ENCODE measurements around the gene CAMK1D. TPM values are rescaled to one million over a fixed set of nuclear protein-coding genes. Genes with fewer than 3 reads are reported as not detected.

Gene CAMK1D
- total RNA-seq, 1 experiment from 2014 or later: 0.52 TPM

DNA sequence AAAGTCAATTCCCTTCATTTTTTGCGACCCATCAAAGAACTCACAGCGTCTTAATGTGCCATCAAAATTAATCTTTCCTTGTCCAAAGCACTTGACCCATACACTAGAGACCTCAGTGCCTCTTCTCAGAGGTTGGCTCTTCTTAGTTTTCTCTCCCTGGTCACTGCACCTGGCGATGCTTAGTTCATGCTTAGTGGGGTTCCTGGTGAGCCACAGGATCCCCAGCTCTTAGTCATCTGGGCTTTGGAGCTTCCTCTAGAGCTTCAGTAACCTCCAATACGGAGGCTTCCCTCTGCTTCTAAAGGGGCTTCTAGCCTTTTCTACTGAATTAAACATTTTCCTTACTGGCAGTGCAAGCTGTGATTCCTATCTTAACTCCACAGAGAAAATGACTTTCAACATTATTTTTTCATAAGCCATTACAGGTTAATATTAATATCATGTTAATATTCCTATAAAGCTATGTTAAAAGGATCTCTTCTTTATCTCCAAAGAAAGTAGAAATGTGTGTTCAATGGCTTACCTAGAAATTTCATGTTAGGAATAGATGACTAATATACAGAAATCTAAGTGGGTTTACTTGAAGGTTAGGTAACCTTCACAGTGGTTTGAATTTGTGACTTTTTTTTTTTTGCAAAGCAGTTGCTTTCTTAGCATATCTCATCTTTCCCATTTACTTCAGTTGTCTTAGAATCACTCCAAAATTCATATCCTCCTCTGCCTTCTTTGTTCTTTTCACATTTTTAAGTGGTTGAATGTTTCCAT lies 295.2 kb downstream of the CAMK1D start:
- peak; percentile 1 for DNase-seq (ENCODE audit: low read depth)

DNA sequence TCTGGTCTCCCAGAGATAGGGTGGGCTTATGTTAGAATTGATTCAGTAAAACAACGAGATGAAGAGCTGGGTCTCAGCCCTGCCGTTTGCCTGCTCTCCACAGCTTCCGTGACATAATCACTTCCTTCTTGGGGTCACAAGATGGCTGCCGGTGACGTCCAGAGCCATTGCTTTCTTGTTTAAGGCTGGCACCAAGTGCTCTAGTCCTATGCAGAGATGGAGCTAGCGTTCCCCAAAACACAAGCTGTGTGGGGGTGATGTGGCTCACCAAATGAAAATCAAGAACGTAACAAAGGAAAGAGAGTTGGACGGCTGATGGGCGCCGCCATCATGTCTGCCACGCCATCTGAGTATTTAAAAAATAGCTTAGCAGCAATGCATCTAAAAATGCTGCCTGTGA lies 296.1 kb downstream of the CAMK1D start:
- no peak for DNase-seq (ENCODE audit: low read depth)

DNA sequence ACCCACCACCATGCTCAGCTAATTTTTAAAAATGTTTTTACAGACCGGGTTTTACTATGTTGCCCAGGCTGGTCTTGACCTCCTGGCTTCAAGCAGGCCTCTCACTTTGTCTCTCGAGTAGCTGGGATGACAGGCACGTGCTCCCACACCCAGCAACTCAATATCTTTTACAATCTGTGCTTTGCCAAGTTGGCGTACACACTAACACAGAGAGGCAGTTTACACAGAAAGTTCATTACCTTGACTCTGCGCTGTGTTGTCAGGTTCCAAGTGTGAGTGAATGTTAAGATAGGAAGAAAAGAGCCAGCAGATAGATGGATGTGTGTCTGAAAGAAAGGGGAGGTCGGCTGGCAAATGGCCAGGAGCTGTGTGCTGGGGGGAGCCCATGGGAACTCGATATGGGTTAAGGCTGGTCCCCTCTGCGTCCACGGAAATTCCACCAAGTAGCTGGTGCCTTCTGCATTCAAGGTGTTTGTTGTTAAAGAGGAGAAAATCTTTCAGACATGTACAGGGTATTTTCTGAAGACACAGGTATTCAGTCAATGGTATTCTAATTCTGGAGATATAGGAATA lies 299.8 kb downstream of the CAMK1D start:
- DNase-seq (ENCODE audit: low read depth): no peak

DNA sequence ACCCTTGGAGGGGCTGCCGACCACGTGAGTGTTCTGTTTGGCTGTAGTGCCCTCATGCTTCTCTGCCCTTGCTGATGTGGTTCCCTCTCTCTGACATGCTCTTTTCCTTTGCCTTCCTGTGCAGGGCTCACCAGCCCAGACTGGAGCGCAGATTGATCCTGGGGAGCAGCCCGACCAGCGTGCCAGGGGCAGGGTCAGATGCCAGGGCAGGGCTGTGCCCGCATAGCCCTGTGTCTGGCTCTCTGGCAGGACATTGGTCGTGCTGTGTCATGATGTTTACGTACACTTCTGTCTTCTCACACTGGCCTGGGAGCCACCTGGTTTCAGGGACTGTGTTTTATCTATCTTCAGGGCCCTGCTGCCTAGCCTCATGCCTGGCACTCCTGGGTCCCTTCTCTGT lies 300.8 kb downstream of the CAMK1D start:
- DNase-seq (ENCODE audit: low read depth): no peak

DNA sequence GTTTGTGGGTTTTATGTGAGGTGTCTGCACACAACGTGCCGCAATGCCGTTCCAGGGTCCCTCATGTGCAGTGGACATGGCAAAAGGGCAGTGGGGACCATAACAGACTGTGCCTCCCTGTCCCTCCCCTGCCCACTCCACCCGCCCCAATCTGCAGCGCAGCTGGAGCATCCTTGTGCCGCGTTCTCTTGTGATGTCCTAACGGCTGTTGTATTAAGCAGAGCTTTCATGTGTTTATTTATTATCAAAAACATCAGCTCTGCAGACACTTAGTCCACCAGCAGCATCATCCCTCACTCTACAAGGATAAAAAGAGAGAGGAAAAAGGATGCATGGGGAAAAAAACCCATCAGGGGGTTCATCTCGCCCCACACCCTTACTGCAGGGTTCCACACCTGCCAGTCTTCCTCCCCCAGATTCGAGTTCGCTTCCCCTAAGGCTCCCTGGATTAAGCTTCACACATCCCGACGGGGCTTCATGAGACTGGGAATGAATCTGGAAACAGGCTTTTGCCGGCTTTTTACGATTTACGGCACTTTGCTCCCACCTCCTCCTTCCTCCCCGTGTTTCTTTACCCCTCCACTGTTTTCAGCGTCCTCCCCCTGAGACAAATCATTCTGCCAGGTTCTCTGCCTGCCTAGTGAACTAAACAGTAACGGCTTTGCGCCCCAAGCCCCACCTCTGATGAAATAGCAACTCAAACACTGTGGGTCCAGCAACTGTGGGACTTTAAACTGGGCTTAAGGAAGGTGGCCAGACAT lies 301.4 kb downstream of the CAMK1D start:
- DNase-seq (ENCODE audit: low read depth): no peak

DNA sequence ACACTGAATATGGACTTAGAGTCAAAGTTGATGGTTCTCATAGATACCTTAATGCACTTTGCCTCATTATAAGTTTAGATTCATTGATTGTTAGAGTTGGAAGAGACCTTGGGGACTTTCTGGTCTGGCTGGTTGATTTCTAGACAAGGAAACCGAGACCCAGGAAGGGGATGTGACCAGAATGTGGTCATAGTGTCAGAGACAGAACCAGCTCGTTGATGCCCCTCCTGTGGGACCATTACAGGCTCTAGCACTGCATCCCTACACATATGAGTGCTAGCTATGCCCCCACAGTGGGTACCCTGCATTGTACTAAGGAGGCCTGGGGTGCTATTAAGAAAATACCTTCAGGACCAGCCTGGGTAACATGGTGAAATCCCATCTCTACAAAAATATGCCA lies 306.6 kb downstream of the CAMK1D start:
- DNase-seq (ENCODE audit: low read depth): no peak

DNA sequence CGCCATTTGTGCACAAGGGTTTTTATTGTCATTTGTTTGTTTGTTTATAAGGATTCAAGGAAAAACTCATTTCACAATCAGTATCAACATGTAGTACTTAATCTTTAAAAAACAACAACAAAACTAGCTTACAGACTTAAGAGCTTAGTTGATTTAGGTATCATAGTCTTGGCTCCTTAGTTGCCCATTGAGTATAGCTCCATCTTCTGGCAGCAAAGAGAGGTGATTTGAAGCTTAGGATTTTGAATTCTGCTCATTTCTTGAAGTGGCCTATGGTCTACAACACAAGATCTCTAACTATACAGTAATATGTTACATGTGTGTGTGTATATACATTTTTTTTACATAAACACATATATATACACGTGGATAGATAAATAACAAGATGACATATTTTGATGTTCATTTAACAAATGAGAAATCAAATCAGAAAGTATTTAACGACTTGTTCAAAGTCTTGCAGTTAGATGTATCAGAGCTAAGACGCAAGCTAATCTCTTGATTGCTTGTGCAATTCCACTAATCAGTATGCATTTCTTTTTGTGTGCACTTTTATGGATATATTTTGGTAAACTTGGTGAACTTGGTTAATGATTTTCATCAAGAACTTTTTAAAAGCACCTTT lies 307.3 kb downstream of the CAMK1D start:
- peak; percentile 43 for DNase-seq (ENCODE audit: low read depth)

DNA sequence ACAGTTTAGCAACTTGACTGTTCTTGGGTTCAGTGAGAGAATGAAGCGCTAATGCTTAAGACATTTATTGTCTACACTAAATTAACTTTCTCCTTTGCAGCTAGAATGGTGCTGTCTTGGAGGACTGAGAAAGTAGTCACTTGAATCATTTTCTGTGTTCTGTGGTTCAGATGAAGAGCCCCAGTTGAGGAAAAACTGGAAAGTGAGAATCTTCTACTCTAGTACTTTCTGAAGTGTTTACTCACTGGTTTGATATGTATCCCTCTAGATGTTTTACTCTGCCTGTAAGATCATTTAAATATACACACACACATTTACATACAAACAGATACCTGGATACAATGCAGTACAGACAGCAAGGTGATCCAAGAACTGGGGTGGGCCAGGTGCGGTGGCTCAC lies 308.1 kb downstream of the CAMK1D start:
- DNase-seq (ENCODE audit: low read depth): no peak

DNA sequence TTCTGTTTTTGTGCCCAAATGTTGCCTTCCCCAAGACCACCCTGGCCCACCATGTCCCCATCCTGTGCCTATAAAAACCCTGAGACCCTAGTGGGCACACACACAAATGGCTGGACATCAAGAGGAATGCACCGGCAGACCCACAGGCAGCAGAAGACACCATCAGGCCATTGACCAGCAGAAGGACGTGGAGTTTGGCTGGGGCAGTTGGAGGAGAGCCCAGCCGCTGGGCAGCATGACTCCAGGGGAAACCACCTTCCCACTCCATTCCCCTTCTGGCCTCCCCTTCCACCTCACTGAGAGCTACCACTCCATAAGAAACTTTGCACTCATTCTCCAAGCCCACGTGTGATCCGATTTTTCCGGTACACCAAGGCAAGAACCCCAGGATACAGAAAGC lies 309.2 kb downstream of the CAMK1D start:
- DNase-seq (ENCODE audit: low read depth): no peak

DNA sequence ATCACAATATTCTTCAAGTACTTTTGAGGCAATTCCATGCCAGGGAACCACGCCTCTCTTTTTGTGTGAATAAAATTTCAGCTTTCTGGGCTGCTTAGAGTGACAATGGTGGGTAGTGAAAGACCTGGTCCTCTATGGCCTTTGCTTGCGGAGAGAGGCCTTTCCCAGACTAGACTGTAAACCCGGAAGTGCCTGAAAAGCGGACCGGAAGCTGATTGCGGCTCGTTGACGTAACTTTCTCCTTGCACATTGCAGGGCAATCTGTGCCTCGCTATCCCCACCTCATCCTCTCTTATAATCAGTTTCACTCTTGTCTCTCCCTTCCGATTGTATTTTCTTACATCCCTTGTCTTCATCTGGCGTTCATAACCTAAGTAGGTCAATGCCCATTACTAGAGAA lies 310.4 kb downstream of the CAMK1D start:
- no peak for DNase-seq (ENCODE audit: low read depth)

DNA sequence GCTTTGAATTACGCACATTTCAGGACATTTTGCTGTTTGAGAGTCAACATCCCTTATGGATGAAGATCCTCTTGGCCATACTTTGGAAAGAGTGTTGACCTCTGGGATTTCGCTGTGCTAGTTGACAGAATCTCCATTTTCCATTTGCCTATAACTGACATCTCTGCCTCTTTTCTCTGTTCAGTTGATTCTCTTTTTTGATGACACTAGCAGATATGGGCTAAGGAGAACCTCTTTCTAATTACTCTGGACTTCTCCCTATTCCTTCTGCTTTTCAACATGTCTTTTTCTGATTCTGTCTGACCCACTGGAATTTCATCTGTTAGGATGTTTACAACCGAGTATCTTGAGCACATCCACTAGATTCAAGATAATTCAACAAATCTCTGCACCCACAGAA lies 311.5 kb downstream of the CAMK1D start:
- no peak for DNase-seq (ENCODE audit: low read depth)

DNA sequence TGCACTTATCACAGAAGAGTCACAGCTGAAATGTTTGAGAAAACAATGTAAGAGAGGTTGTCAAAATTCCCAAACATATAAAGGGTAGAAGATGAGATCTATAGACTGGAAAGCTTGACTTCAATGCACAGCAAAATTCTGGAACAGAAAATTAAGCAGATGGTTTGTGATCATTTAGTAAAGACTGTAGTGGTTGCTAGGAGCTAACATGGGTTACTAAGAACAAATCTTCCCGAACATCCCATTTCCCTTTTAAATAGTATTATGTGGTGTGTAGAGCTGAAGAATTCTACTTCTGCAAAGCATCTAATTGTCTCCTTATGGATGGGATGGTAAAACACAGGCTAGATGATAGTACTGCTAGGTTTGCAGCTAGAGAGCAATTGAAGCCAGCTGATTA lies 312.3 kb downstream of the CAMK1D start:
- DNase-seq (ENCODE audit: low read depth): no peak

DNA sequence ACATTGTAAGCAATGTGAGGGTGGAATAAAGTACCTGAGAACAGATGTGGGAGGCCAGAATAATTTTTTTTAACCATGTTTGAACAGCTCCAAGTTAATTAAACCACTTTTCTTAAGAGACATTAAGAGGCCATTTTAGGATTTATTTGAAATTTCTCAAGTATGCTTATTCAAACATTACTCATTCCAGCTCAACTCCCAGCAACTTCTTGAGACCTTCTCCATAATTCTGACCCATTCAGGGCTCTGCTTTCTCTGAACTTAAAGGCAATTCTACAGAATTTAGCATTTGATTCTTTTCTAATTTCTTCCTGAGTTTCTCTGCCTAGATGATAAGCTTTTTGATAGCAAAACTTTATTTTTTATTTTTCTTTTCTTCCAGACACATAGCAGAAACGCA lies 314.5 kb downstream of the CAMK1D start:
- DNase-seq (ENCODE audit: low read depth): no peak

DNA sequence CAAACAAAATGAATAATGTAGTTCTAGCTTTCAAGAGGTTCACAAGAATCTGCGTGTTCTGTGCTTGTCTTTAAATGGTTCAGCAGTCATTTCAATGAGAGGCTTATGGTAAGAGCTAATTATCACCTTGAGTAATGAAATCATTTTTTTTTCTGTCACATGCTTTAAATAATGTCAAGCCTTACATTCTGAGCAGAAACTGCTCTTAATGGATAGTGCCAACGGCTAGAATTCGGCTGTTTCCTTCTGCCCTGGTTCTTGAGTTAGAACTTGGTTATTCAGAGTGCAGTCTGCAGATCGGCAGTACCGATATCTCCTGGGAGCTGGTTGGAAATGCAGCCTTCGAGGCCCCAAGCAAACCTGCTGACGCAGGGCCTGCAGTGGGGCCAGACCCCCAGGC lies 316.2 kb downstream of the CAMK1D start:
- no peak for DNase-seq (ENCODE audit: low read depth)

DNA sequence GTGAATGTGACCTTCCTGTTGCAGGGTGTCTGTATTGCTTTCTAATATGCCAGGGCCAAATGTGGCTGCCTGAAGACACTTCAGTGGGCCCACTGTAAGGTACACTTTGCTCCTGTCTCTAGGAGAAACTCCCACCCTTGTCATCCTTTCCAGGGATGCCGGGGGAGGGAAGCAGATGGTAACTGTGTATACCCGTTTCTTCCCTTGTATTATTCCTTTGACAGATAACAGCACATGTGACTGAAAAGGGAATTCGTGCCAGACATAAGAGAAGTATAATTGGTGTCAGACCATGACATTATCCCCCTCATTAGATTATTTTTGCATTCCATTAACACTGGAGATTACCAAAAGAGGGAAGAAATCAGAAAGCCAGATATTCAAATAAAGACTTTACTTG lies 317.7 kb downstream of the CAMK1D start:
- no peak for DNase-seq (ENCODE audit: low read depth)

DNA sequence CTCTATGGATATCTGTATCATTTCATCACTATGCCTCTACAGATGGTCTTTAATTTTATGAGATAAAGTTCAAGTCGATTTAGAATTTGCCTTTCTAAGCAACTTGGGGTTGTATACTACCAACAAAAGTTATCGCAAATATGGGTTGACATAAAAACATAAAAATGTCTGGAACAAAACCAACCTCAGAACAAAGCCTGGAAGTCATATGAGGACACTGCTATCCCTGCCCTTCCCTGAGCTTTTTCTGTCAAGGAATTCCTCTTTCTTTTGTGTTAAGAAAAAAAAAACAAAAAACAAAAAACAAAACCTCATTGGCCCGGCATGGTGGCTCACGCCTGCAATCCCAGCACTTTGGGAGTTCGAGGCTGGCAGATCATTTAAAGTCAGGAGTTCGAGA lies 319.3 kb downstream of the CAMK1D start:
- DNase-seq (ENCODE audit: low read depth): no peak

DNA sequence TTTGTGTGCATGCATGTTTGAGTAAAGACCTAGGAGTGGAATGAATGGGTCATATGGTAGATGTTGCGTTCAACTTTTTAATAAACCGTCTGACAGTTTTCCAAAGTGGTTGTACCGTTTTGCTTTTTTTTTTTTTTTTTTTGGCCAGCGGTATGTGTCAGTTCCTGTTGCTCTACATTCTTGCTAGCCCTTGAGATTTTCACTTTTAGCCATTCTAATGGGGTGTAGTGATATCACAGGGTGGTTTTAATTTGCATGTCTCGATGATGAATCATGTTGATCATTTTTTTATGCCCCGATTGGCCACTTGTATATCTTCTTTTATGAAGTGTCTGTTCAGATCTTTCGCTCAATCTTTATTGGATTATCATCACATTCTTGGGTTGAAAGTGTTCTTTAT lies 320.7 kb downstream of the CAMK1D start:
- peak; percentile 2 for DNase-seq (ENCODE audit: low read depth)

DNA sequence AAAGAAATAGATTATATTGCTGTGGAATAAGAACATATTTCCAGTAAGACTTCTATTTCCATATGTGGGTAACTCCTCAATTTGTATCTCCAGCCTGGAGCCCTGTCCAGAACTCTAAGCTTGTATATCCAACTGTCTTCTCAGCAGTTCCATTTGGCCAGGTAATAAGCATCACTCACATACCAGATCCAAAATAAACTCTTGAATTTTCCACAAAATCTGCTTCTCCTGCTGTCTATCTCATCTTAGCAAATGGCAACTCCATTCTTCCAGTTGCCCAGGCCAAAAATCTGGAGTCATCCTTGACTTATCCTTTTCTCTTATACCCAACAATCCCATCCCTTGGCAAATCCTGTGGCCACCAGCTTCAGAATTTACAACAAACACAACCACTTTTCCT lies 325.8 kb downstream of the CAMK1D start:
- DNase-seq (ENCODE audit: low read depth): no peak

DNA sequence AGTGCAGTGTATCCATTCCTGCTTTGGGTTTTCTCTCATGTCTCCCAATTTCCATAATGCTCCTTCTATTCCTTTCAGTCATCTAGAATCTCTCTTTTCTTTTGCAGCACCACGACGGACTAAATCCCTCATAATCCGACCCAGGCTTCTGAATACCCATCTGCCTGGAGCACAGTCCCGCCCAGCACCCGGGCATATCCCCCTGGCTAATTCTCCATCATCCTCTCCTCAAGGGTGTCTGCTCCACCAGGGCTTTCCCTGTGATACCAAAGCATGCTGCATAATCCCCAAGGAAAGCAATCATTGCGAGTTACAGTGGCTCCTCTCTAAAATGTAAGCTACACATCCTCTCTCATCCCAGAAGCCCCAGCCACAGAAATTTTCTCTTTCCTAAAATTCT lies 330.3 kb downstream of the CAMK1D start:
- no peak for DNase-seq (ENCODE audit: low read depth)

DNA sequence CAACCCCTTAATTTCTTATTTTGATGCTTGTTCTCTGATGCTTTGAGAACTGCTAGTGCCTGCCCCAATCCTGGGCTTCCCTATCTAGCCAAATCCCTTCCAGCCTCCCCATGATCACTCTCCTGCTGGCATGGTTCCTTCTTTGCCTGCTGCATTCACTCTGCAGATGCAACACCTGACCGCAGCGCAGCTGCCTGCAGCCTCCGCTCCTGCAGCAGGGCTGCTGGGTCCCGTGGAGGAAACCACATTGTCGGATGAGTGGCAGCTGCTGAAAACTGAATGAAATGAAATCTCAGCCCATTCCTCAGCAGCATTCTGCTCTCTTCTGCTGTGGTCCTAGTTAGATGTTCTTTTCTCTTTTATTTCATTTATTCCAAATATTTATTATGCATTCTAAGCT lies 331.9 kb downstream of the CAMK1D start:
- DNase-seq (ENCODE audit: low read depth): peak; percentile 31

DNA sequence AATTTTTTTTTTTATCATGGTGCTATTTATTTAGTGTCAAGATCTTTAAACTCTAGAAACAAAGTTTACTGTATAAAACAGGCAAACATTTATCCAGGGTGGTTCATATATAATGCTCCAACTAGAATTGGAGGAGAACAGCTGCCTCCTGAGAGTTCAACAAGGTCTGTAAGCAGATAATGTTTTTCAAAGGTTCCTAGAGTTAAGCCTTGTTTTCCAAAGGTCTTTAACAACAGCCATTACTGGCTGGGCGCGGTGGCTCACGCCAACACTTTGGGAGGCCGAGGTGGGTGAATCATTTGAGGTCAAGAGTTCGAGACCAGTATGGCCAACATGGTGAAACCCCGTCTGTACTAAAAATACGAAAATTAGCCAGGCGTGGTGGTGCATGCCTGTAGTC lies 335.4 kb downstream of the CAMK1D start:
- peak; percentile 37 for DNase-seq (ENCODE audit: low read depth)

DNA sequence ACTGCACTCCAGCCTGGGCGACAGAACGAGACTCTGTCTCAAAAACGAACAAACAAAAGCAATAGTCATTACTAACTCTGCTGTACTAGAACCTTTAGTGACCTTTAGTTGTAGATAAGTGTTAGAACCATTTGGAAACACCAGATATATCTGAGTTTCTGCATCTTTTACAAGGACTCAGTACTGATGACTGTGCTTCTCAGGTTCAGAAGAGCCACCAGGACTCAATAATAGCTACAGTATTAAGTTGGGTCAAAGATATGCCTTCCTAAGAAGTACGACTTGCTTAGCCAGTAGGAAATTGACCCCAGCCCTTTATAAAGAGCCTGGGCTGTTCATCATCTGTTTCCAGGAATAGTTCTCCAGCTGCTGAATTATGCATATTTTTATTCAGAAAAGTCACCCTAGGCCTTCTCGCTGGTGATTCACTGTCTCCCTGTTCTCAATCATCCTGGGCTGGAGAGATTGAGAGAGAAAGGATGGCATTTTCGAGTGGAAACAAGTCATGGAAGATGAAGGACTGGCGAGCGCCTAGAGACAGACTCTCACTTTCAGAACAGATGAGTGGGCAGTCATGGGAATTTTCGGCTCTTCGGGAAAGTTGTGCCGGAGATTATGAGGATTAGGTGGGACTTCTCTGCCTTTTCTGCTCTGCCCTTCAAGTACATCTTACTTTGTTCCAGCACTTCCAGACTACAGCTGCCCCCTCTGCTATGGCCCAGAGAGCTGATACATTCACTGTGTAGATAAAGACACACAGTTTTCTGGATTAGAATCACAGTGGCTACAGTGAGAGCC lies 336.1 kb downstream of the CAMK1D start:
- DNase-seq (ENCODE audit: low read depth): peak; percentile 38
